GM12875 (cell line): ENCODE results near the gene CACNG5.

Experiments
- H3K4me3 ChIP-seq: one replicate; pipeline ENCODE4 v1.5.1; 2011; ENCODE audit warnings: low read depth, low read length, control low read depth
- TF ChIP-seq, protein P1 (sequence below): IDR thresholded peaks from 2 replicates; pipeline ENCODE4 v1.5.1; 2011; ENCODE audit warnings: low read depth, mild to moderate bottlenecking, control low read depth, inconsistent platforms, low read length, moderate library complexity, borderline replicate concordance; ENCODE audit not compliant: insufficient read depth

Gene CACNG5

DNA sequence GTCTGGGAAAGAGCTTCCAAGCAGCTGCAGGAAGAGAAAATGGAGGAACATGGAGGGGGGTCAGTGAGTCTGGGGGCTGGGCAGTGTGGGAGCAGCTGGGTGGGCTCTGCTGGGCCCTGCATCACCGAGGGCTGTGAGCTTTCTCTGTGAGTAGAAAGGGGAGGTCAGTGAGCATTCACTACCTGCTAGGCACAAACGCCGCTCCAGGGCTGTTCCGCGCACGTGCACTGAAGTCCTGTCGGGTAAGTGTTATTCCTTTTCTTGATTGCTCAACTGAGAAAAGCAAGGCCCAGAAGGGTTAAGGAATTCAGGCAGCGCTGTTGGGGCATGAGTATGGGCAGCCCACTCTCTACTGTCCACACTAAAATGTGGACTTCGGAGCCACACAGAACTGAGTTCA, 4.7 kb downstream of the CACNG5 start:
- TF ChIP-seq, protein P1, sequence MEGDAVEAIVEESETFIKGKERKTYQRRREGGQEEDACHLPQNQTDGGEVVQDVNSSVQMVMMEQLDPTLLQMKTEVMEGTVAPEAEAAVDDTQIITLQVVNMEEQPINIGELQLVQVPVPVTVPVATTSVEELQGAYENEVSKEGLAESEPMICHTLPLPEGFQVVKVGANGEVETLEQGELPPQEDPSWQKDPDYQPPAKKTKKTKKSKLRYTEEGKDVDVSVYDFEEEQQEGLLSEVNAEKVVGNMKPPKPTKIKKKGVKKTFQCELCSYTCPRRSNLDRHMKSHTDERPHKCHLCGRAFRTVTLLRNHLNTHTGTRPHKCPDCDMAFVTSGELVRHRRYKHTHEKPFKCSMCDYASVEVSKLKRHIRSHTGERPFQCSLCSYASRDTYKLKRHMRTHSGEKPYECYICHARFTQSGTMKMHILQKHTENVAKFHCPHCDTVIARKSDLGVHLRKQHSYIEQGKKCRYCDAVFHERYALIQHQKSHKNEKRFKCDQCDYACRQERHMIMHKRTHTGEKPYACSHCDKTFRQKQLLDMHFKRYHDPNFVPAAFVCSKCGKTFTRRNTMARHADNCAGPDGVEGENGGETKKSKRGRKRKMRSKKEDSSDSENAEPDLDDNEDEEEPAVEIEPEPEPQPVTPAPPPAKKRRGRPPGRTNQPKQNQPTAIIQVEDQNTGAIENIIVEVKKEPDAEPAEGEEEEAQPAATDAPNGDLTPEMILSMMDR, result no peak
- H3K4me3 ChIP-seq, result no peak overlapping the region

DNA sequence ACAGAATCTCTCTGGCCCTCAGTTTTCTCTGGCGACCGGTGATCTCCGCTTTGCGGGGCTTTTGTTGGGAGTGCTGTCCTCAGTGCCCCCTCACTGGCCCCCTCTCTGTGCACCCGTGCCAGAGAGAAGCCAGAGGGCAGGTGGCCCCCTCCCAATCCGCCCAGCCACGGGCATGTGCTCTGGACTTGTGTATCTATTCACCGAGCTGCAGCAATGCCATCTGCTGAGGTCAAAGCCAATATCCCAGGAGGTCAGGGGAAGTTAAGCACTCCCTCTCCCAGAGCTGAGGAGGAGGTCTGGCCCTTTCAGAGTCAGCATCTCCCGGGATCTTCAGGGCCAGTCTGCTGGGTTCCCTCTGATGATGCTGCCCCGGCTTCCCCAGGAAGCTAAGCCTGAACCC, 5.1 kb downstream of the CACNG5 start:
- H3K4me3 ChIP-seq, result no peak overlapping the region
- TF ChIP-seq, protein P1, result no peak

DNA sequence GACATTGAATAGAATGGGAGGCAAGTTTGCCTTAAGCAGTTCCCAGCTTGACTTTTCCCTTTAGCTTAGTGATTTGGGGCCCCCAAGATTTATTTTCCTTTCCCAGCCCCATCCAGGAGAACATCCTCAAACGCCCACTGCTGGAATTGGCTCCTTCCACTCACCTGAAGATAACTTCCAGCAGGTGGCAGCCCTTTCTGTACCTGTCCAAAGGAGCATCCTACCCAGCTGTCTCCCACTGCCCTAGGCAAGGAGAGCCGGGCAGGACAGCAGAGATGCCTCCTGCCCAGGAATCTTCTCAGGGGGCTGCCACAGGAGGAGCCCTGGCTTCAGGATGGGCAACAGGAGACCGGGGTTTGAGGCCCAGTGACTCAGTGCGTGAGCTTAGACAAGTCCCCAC, 6.4 kb downstream of the CACNG5 start:
- H3K4me3 ChIP-seq, result no peak overlapping the region
- TF ChIP-seq, protein P1, result no peak

DNA sequence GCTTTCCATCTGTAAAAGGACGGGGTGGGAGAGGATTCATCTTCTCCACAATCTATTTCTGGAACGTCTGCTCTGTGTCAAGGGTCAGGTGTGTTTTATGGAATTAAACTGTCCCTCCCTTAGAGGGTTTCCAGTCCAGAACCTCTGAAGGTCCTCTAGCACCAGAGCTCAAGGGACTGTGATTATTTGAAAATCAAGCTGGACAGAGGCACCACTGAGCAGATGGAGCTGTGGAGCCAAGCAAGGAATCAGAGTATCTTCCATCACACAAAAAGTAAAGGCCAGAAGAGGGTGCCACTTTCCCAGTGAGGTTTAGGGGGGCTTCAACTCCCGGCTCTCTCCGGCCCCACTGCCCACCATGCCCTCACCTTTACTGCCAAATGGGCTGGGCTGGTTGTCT, 6.8 kb downstream of the CACNG5 start:
- no peak overlapping the region for H3K4me3 ChIP-seq
- TF ChIP-seq, protein P1, result no peak

DNA sequence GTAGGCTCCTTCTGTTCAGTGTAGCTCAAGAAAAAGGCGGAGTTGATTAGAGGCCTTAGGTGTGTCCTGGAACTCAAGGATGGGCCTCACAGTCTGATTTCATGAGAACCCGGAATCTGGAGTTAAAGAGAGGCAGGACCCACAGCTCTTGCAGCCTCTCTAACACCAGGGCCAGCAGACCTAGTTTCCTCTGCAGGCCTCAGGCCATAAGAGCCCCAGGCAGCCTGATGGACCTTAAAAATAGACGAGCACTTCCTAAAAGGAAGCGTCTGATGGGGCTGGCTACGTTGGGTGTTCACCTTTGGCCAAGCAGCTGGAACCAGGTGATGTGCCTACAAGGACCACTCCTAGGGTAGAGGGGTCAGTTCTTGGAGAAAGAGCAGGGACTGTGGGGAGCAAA, 7.6 kb downstream of the CACNG5 start:
- H3K4me3 ChIP-seq, result no peak overlapping the region
- TF ChIP-seq, protein P1, result no peak

DNA sequence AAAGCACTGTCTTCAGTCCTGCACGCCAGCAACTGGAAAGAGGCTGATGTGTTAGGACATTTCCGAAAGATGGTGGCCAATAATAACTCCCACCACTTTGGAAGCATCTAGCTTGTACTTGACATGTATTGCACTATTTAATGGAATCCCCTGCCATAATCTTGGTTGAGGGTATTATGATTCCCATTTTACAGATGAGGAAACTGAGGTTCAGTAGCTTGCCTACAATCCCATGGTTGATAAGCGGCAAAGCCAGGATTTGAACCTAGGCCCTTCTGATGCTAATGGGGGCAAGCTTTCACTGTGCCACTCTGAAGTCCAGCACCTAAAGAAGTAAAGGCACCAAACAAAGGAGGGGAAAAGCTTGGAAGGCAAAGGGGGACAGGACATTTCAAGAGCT, 8.0 kb downstream of the CACNG5 start:
- TF ChIP-seq, protein P1, result no peak
- H3K4me3 ChIP-seq, result no peak overlapping the region

DNA sequence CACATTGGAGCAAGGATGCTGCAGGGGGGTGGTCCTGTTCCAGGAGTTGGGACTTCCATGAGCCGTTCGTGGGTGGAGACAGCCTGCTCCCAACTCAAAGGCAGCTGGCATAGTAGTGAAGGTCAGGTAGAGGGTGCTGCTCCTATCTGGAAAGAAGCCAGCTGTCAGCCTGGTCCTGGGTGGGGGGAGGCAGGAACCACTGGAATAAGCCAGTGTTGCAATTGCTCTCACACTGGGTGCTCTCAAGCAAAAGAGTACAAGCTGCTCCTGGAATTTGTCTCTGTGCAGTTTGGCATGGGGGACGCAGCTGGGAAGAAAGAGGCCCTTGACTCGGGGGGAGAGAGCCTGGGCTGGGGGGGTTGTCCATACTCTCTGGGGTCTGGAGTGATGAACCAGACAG, 8.7 kb downstream of the CACNG5 start:
- TF ChIP-seq, protein P1, result no peak
- H3K4me3 ChIP-seq, result no peak overlapping the region
